Measurements from ENCODE around the gene ALAS1.
A peak's percentile ranks its signal among the peaks of the same experiment; 100 is the strongest.
"Not testable (repeated sequence)": the region's sequence is repeated elsewhere in the genome, so short reads cannot be mapped to it uniquely, and the experiment has no call there.

ALAS1 gene

DNA sequence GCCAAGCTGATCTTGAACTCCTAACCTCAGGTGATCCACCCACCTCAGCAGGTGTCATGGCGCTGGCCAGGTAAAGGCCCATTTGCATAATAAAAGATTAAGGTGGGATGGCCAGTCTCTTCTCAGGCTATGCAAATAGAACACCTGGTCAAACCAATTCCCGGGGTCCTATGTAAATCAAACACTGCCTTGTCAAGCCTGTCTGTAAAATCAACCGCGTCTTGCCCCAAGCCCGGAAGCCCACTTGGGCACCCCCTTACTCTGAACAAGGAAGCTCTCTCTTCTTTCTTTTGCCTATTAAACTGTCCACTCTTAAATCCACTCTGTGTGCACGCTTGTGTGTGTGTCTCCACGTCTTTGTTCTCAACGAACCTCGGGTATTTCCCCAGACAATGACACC is 30.7 kb upstream of the ALAS1 start:
- no peak for DNase-seq (ENCODE audit: low read depth)
- H3K4me3 ChIP-seq (ENCODE audit: low read depth, low read length), result no peak overlapping the region
- TF ChIP-seq, protein P1, sequence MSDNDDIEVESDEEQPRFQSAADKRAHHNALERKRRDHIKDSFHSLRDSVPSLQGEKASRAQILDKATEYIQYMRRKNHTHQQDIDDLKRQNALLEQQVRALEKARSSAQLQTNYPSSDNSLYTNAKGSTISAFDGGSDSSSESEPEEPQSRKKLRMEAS (IDR thresholded peaks at IDR 0.05; ENCODE audit: low read depth, low read length), result no peak

DNA sequence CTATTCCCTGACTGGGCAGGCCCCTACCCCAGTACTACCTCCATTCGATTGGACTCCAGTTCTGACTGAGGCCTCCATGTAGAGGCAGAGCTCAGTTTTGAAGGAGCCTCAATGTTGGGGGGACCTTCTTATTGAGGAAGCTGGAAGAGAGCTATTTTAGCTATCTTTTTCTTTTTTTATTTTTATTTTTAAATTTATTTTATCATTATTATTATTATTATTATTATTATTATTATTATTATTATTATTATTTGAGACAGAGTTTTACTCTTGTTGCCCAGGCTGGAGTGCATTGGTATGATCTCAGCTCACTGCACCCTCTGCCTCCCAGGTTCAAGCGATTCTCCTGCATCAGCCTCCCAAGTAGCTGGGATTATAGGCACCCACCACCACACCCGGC is 27.7 kb upstream of the ALAS1 start:
- not testable (repeated sequence) for DNase-seq (ENCODE audit: low read depth); H3K4me3 ChIP-seq (ENCODE audit: low read depth, low read length)

DNA sequence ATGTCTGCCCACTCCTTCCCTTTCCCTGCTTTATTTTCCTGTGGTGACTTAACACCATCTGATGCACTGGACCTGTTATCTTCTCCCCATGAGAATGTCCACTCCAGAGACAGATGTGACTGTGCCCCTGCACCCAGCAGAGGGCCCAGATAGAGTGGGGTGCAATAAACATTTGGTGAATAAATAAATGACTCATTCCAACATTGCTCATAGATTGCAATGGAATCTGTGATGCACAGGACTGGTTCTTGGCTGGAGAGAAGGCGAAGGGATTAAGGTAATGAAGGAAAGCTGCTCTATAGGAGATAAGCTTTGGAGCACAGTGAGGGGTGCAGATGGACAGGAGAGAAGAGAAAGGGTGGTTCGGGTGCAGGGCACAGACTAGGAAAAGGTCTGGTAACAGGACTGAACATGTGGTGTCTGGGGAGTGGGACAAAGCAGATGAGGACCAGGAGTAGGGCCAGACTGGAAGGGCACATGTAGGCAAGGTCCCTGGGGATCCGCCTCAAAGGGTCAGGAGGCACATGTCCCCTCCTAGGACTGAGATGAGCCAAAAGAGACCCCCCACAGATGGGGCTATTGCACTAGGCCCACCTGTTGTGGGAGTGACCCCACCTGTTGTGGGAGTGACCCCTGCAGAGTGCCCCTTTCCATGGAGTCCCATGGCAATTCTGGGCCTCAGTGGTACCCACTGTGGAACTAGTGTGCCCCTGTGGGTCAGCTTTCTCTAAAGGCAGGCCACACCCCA is 26.3 kb upstream of the ALAS1 start:
- TF ChIP-seq POLR2A (IDR thresholded peaks at IDR 0.05; ENCODE audit: extremely low read depth, insufficient read length), result no peak
- DNase-seq (ENCODE audit: low read depth), result no peak
- H3K4me3 ChIP-seq (ENCODE audit: low read depth, low read length), result no peak overlapping the region

DNA sequence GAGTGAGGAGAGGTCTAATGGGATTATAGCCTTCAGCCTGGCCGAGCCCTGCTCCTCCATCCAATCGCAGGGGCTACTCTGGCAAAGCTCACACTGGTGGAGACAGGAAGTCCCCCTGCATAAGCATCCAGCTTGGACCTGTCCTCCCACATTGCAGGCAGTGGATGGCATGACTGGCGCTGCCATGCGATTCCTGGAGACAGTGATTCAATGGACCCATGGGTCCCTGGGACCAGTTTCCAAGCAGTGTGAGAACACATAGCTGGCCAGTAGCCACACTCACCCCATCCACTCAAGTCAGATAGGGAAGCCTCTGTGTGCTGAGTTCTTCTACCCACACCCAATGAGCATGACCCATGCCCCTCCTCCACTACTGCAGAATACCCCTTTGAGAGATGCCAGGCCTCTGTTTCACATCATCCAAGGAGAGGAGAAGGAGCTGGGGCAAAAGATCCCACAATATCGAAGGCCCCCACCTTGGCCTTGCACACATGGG is 25.6 kb upstream of the ALAS1 start:
- no peak for DNase-seq (ENCODE audit: low read depth)
- no peak for TF ChIP-seq POLR2A (IDR thresholded peaks at IDR 0.05; ENCODE audit: extremely low read depth, insufficient read length)
- no peak for TF ChIP-seq MYC (IDR thresholded peaks at IDR 0.05; ENCODE audit: low read depth, low read length)
- TF ChIP-seq, protein P2, sequence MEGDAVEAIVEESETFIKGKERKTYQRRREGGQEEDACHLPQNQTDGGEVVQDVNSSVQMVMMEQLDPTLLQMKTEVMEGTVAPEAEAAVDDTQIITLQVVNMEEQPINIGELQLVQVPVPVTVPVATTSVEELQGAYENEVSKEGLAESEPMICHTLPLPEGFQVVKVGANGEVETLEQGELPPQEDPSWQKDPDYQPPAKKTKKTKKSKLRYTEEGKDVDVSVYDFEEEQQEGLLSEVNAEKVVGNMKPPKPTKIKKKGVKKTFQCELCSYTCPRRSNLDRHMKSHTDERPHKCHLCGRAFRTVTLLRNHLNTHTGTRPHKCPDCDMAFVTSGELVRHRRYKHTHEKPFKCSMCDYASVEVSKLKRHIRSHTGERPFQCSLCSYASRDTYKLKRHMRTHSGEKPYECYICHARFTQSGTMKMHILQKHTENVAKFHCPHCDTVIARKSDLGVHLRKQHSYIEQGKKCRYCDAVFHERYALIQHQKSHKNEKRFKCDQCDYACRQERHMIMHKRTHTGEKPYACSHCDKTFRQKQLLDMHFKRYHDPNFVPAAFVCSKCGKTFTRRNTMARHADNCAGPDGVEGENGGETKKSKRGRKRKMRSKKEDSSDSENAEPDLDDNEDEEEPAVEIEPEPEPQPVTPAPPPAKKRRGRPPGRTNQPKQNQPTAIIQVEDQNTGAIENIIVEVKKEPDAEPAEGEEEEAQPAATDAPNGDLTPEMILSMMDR (IDR thresholded peaks at IDR 0.05; ENCODE audit: low read depth, low read length), result no peak
- H3K4me3 ChIP-seq (ENCODE audit: low read depth, low read length), result no peak overlapping the region

DNA sequence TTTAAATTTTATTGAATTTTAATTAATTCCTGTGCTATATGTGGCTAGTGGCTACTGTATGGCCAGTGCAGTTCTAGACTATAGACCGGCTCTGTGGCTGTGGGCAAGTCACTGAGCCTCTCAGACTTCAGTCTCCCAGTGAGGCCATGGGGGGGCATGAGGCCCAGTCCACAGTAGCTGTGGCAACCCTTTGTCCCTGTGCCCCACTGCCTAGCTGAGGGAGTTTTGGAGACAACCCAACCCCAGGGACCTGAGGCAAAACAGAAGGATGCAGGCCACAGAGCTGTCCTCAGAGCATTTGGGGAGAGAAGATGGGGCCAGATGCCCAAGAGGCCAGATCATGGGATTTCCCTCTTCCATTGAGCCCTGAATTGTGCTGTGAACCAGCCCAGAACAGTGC is 24.9 kb upstream of the ALAS1 start:
- no peak for DNase-seq (ENCODE audit: low read depth)

DNA sequence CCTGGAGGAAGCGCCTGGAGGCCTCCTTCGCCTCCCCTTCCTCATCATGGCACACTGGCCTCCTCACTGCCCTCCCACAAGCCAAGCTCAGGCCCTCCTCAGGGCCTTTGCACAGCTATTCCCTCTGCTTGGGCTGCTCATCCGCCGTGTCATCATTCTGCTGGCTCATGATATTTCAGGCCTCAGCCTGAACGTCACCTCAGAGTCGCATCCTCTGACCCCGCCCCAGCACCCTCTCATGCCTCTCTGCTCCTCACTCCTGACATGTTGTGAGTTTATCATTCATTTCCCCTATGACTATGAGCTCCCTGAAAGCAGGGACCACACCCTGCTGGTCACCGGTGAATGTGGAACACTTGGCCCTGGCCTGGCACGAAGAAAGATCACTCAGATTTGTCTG is 23.1 kb upstream of the ALAS1 start:
- TF ChIP-seq MYC (IDR thresholded peaks at IDR 0.05; ENCODE audit: low read depth, low read length) (no peak), POLR2A (IDR thresholded peaks at IDR 0.05; ENCODE audit: extremely low read depth, insufficient read length) (no peak)
- TF ChIP-seq, protein P1 (IDR thresholded peaks at IDR 0.05; ENCODE audit: low read depth, low read length), result no peak
- TF ChIP-seq, protein P2 (IDR thresholded peaks at IDR 0.05; ENCODE audit: low read depth, low read length), result no peak
- DNase-seq (ENCODE audit: low read depth), result peak; percentile 70
- H3K4me3 ChIP-seq (ENCODE audit: low read depth, low read length), result no peak overlapping the region

More for the DNA sequence above, 24.9 kb upstream of the ALAS1 start:
- no peak for TF ChIP-seq POLR2A (IDR thresholded peaks at IDR 0.05; ENCODE audit: extremely low read depth, insufficient read length)
- TF ChIP-seq MYC (IDR thresholded peaks at IDR 0.05; ENCODE audit: low read depth, low read length), result no peak
- TF ChIP-seq, protein P2 (IDR thresholded peaks at IDR 0.05; ENCODE audit: low read depth, low read length), result no peak
- TF ChIP-seq, protein P1 (IDR thresholded peaks at IDR 0.05; ENCODE audit: low read depth, low read length), result no peak
- no peak overlapping the region for H3K4me3 ChIP-seq (ENCODE audit: low read depth, low read length)

DNA sequence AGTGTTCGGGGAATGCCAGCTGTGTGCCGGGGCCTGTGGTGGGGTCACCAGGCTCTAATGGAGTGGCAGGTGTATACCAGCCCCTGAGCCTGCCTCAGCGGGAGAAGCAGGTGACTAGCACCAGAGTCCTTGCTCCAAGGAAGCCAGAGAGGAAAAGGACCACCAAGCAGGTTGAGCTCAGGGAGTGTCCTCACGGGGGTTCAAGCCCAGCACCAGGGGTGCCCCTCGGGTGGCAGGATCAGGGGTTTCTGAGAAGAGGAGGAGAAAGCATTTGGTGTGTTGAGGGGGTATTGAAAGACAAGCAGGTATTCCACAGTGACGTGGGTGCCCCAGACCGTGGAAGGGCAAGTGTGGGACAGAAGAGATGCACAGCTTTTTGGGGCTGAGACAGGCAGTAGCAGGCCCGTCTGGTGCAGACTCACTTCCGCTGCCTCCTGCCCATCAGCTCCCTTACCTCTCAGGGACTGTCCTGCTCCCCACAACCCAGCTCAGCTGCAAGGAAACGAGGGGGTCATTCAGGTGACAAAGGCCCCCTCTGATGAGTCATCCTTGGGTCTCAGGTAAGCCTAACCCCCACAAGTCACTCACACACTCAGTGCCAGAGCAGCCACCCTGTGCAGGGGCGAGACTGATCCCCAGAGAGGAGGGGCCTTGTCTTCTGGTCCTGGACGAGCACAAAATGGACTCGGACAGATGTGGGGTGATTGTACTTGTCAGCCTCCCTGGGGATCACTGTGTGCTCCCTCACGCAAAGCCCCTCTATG is 22.4 kb upstream of the ALAS1 start:
- no peak for DNase-seq (ENCODE audit: low read depth)
- TF ChIP-seq MYC (IDR thresholded peaks at IDR 0.05; ENCODE audit: low read depth, low read length) (no peak), POLR2A (IDR thresholded peaks at IDR 0.05; ENCODE audit: extremely low read depth, insufficient read length) (no peak)
- TF ChIP-seq, protein P2 (IDR thresholded peaks at IDR 0.05; ENCODE audit: low read depth, low read length), result no peak
- TF ChIP-seq, protein P1 (IDR thresholded peaks at IDR 0.05; ENCODE audit: low read depth, low read length), result no peak
- no peak overlapping the region for H3K4me3 ChIP-seq (ENCODE audit: low read depth, low read length)
